Stimulated activated memory B cell treated with anti-CD40 and anti-IgM and Interleukin-4, amounts not matched to agents 10 μg/mL and 1 μg/mL and 100 μg/mL, for 72 hours (primary cell): ENCODE results near the gene BRIP1.

Source experiments
- ATAC-seq: fragments of 150-1000 bp; cut with Tn5 transposase; 2 replicates; pipeline ENCODE4 v1.10.0; 2021
- H3K27ac Mint-ChIP-seq: one replicate; pipeline ENCODE4 v1.8.0; 2022; ENCODE audit warnings: mild to moderate bottlenecking, mixed read lengths
- H3K27me3 Mint-ChIP-seq: one replicate; pipeline ENCODE4 v1.8.0; 2022; ENCODE audit warnings: mixed read lengths
- H3K36me3 Mint-ChIP-seq: one replicate; pipeline ENCODE4 v1.8.0; 2022; ENCODE audit warnings: mixed read lengths
- H3K4me1 Mint-ChIP-seq: one replicate; pipeline ENCODE4 v1.8.0; 2022; ENCODE audit warnings: mixed read lengths
- H3K4me3 Mint-ChIP-seq: one replicate; pipeline ENCODE4 v1.8.0; 2022; ENCODE audit warnings: mild to moderate bottlenecking, moderate library complexity, mixed read lengths
- H3K9me3 Mint-ChIP-seq: one replicate; pipeline ENCODE4 v1.8.0; 2022; ENCODE audit warnings: mixed read lengths

Gene BRIP1

GRCh38 chr17:61714300-61714699, 149.0 kb downstream of the BRIP1 start:
- ATAC-seq: no peak
- Mint-ChIP-seq H3K27ac (no peak overlapping the region), H3K27me3 (no peaks in the 10 kb centered on the region), H3K9me3 (peaks cover 10% of the 10 kb centered on the region), H3K4me1 (no peaks in the 10 kb centered on the region), H3K36me3 (peaks cover 4% of the 10 kb centered on the region), H3K4me3 (no peak overlapping the region)

GRCh38 chr17:61713035-61713434, 150.3 kb downstream of the BRIP1 start:
- Mint-ChIP-seq H3K4me1 (no peaks in the 10 kb centered on the region), H3K9me3 (peaks cover 7% of the 10 kb centered on the region), H3K27me3 (no peaks in the 10 kb centered on the region), H3K36me3 (peaks cover 4% of the 10 kb centered on the region), H3K27ac (no peak overlapping the region), H3K4me3 (no peak overlapping the region)
- no peak for ATAC-seq

GRCh38 chr17:61710546-61710945, 152.8 kb downstream of the BRIP1 start:
- Mint-ChIP-seq H3K4me3 (no peak overlapping the region), H3K4me1 (no peaks in the 10 kb centered on the region), H3K27me3 (no peaks in the 10 kb centered on the region), H3K9me3 (no peaks in the 10 kb centered on the region), H3K27ac (no peak overlapping the region), H3K36me3 (peaks cover 6% of the 10 kb centered on the region)
- ATAC-seq: no peak

GRCh38 chr17:61709567-61709966, 153.8 kb downstream of the BRIP1 start:
- Mint-ChIP-seq H3K27me3 (no peaks in the 10 kb centered on the region), H3K9me3 (peaks cover 3% of the 10 kb centered on the region), H3K4me1 (no peaks in the 10 kb centered on the region), H3K4me3 (no peak overlapping the region), H3K36me3 (peaks cover 6% of the 10 kb centered on the region), H3K27ac (no peak overlapping the region)
- no peak for ATAC-seq

GRCh38 chr17:61704935-61705449, 158.3 kb downstream of the BRIP1 start:
- Mint-ChIP-seq H3K27me3 (no peaks in the 10 kb centered on the region), H3K9me3 (peaks cover 26% of the 10 kb centered on the region), H3K36me3 (peaks cover 11% of the 10 kb centered on the region), H3K4me1 (no peaks in the 10 kb centered on the region), H3K27ac (no peak overlapping the region), H3K4me3 (no peak overlapping the region)
- no peak for ATAC-seq

GRCh38 chr17:61702450-61702849, 160.9 kb downstream of the BRIP1 start:
- peaks cover 10% of the 10 kb centered on the region for H3K36me3 Mint-ChIP-seq
- no peak overlapping the region for H3K27ac Mint-ChIP-seq
- H3K27me3 Mint-ChIP-seq: no peaks in the 10 kb centered on the region
- no peaks in the 10 kb centered on the region for H3K4me1 Mint-ChIP-seq
- peaks cover 38% of the 10 kb centered on the region for H3K9me3 Mint-ChIP-seq
- no peak overlapping the region for H3K4me3 Mint-ChIP-seq
- no peak for ATAC-seq

- H3K27me3 Mint-ChIP-seq: no peaks in the 10 kb centered on the region
- H3K27ac Mint-ChIP-seq: no peak overlapping the region
- no peak for ATAC-seq
- peaks cover 10% of the 10 kb centered on the region for H3K36me3 Mint-ChIP-seq
- H3K4me1 Mint-ChIP-seq: no peaks in the 10 kb centered on the region
- H3K9me3 Mint-ChIP-seq: peaks cover 40% of the 10 kb centered on the region
- no peak overlapping the region for H3K4me3 Mint-ChIP-seq
These were observed 161.3 kb downstream of the BRIP1 start for GRCh38 chr17:61701978-61702377.

- no peak overlapping the region for H3K27ac Mint-ChIP-seq
- ATAC-seq: no peak
- no peaks in the 10 kb centered on the region for H3K4me1 Mint-ChIP-seq
- no peaks in the 10 kb centered on the region for H3K27me3 Mint-ChIP-seq
- H3K9me3 Mint-ChIP-seq: peaks cover 40% of the 10 kb centered on the region
- peaks cover 10% of the 10 kb centered on the region for H3K36me3 Mint-ChIP-seq
- no peak overlapping the region for H3K4me3 Mint-ChIP-seq
These were observed 162.0 kb downstream of the BRIP1 start for GRCh38 chr17:61701334-61701733.

- Mint-ChIP-seq H3K4me1 (no peaks in the 10 kb centered on the region), H3K27ac (no peak overlapping the region), H3K36me3 (peaks cover 10% of the 10 kb centered on the region), H3K9me3 (peaks cover 43% of the 10 kb centered on the region), H3K4me3 (no peak overlapping the region), H3K27me3 (no peaks in the 10 kb centered on the region)
- ATAC-seq: no peak
These were observed 163.1 kb downstream of the BRIP1 start for GRCh38 chr17:61700252-61700651.

- H3K4me1 Mint-ChIP-seq: no peaks in the 10 kb centered on the region
- no peak overlapping the region for H3K27ac Mint-ChIP-seq
- no peak overlapping the region for H3K4me3 Mint-ChIP-seq
- peaks cover 10% of the 10 kb centered on the region for H3K36me3 Mint-ChIP-seq
- no peak for ATAC-seq
- H3K27me3 Mint-ChIP-seq: no peaks in the 10 kb centered on the region
- H3K9me3 Mint-ChIP-seq: peaks cover 45% of the 10 kb centered on the region
These were observed 163.6 kb downstream of the BRIP1 start for GRCh38 chr17:61699694-61700093.

- peaks cover 43% of the 10 kb centered on the region for H3K9me3 Mint-ChIP-seq
- no peaks in the 10 kb centered on the region for H3K27me3 Mint-ChIP-seq
- H3K27ac Mint-ChIP-seq: no peak overlapping the region
- H3K36me3 Mint-ChIP-seq: peaks cover 10% of the 10 kb centered on the region
- H3K4me3 Mint-ChIP-seq: no peak overlapping the region
- no peak for ATAC-seq
- H3K4me1 Mint-ChIP-seq: no peaks in the 10 kb centered on the region
These were observed 164.3 kb downstream of the BRIP1 start for GRCh38 chr17:61699032-61699431.

GRCh38 chr17:61698244-61698643, 165.1 kb downstream of the BRIP1 start:
- no peaks in the 10 kb centered on the region for H3K4me1 Mint-ChIP-seq

GRCh38 chr17:61695779-61696337, 167.5 kb downstream of the BRIP1 start:
- Mint-ChIP-seq H3K27ac (no peak overlapping the region), H3K9me3 (peaks cover 28% of the 10 kb centered on the region)
- no peak for ATAC-seq

More at GRCh38 chr17:61698244-61698643, 165.1 kb downstream of the BRIP1 start:
- ATAC-seq: no peak
- H3K4me3 Mint-ChIP-seq: no peak overlapping the region
- no peak overlapping the region for H3K27ac Mint-ChIP-seq
- H3K36me3 Mint-ChIP-seq: peaks cover 10% of the 10 kb centered on the region
- H3K27me3 Mint-ChIP-seq: no peaks in the 10 kb centered on the region
- peaks cover 39% of the 10 kb centered on the region for H3K9me3 Mint-ChIP-seq

GRCh38 chr17:61694095-61694494, 169.2 kb downstream of the BRIP1 start:
- peaks cover 21% of the 10 kb centered on the region for H3K9me3 Mint-ChIP-seq
- no peak overlapping the region for H3K27ac Mint-ChIP-seq
- no peak for ATAC-seq
- no peaks in the 10 kb centered on the region for H3K27me3 Mint-ChIP-seq
- no peak overlapping the region for H3K4me3 Mint-ChIP-seq
- peaks cover 10% of the 10 kb centered on the region for H3K36me3 Mint-ChIP-seq
- no peaks in the 10 kb centered on the region for H3K4me1 Mint-ChIP-seq

More at GRCh38 chr17:61695779-61696337, 167.5 kb downstream of the BRIP1 start:
- Mint-ChIP-seq H3K4me3 (no peak overlapping the region), H3K36me3 (peaks cover 10% of the 10 kb centered on the region), H3K27me3 (no peaks in the 10 kb centered on the region), H3K4me1 (no peaks in the 10 kb centered on the region)

- Mint-ChIP-seq H3K4me1 (no peaks in the 10 kb centered on the region), H3K27ac (no peak overlapping the region), H3K9me3 (peaks cover 2% of the 10 kb centered on the region), H3K27me3 (no peaks in the 10 kb centered on the region), H3K36me3 (peaks cover 18% of the 10 kb centered on the region), H3K4me3 (no peak overlapping the region)
- no peak for ATAC-seq
These were observed 173.6 kb downstream of the BRIP1 start for GRCh38 chr17:61689610-61690180.

GRCh38 chr17:61687769-61688168, 175.6 kb downstream of the BRIP1 start:
- Mint-ChIP-seq H3K9me3 (peaks cover 2% of the 10 kb centered on the region), H3K4me3 (no peak overlapping the region), H3K27me3 (no peaks in the 10 kb centered on the region), H3K36me3 (peaks cover 18% of the 10 kb centered on the region), H3K27ac (no peak overlapping the region), H3K4me1 (no peaks in the 10 kb centered on the region)
- ATAC-seq: no peak
